H1 (cell line): ENCODE measurements around the gene PRMT1. TPM values are rescaled to one million over a fixed set of nuclear protein-coding genes. Genes with fewer than 3 reads are reported as not detected.

Source experiments
- CEBPB ChIP-seq: IDR thresholded peaks from 2 replicates; pipeline ENCODE4 v1.6.1; 2012; ENCODE audit warnings: low read depth, low read length
- CHD2 ChIP-seq: IDR thresholded peaks from 2 replicates; pipeline ENCODE4 v1.6.1; 2012; ENCODE audit warnings: low read length, improper control_type of control experiment
- EGR1 ChIP-seq: IDR thresholded peaks from 2 replicates; pipeline ENCODE4 v1.6.1; 2011; ENCODE audit warnings: low read depth, low read length, borderline replicate concordance
- EP300 ChIP-seq, 2 experiments: IDR thresholded peaks; 1 replicate in 1 of 2; 2 replicates in 1 of 2; pipeline ENCODE4 v1.6.1; 2011 to 2012; ENCODE audit warnings: low read depth in 2 of 2, low read length in 2 of 2, mild to moderate bottlenecking in 2 of 2, borderline replicate concordance in 1 of 2, inconsistent platforms in 1 of 2, moderate library complexity in 1 of 2
- HDAC2 ChIP-seq, 2 experiments: fragments of 300-600 bp in 1 of 2; sonication (generic) in 1 of 2; IDR thresholded peaks; 2 replicates each; pipeline ENCODE4 v1.6.1; 2011 to 2012; ENCODE audit warnings: low read depth in 2 of 2, low read length in 2 of 2, mild to moderate bottlenecking in 2 of 2, moderate library complexity in 2 of 2, borderline replicate concordance in 1 of 2, inconsistent platforms in 1 of 2
- KDM5A ChIP-seq: fragments of 200-600 bp; IDR thresholded peaks from 2 replicates; pipeline ENCODE4 v1.7.1; 2012; ENCODE audit warnings: mild to moderate bottlenecking, low read length, inconsistent platforms, mixed read lengths
- NANOG ChIP-seq: IDR thresholded peaks from 2 replicates; pipeline ENCODE4 v1.6.1; 2011; ENCODE audit warnings: low read length, low read depth, mild to moderate bottlenecking, inconsistent platforms; ENCODE audit not compliant: insufficient read depth, poor library complexity, severe bottlenecking
- POLR2A ChIP-seq, 2 experiments: IDR thresholded peaks; 1 replicate in 1 of 2; 2 replicates in 1 of 2; pipeline ENCODE4 v1.6.1; 2011; ENCODE audit warnings: low read depth in 2 of 2, low read length in 2 of 2, mild to moderate bottlenecking in 2 of 2; ENCODE audit errors: control extremely low read depth in 1 of 2
- POU5F1 ChIP-seq: IDR thresholded peaks from 2 replicates; pipeline ENCODE4 v1.6.1; 2011; ENCODE audit warnings: low read depth, mild to moderate bottlenecking, low read length, moderate library complexity
- RBBP5 ChIP-seq: IDR thresholded peaks from 2 replicates; pipeline ENCODE4 v1.7.1; 2012; ENCODE audit warnings: low read depth, mild to moderate bottlenecking, inconsistent platforms, low read length, moderate library complexity, borderline replicate concordance
- RXRA ChIP-seq: IDR thresholded peaks from 2 replicates; pipeline ENCODE4 v1.6.1; 2011; ENCODE audit warnings: low read depth, mild to moderate bottlenecking, low read length, moderate library complexity; ENCODE audit not compliant: insufficient read depth
- SIN3A ChIP-seq, 2 experiments: IDR thresholded peaks in 1 of 2; conservative IDR thresholded peaks in 1 of 2; 2 replicates each; pipeline ENCODE4 v1.6.1; 2011 to 2012; ENCODE audit warnings: low read length in 2 of 2, improper control_type of control experiment in 1 of 2, low read depth in 1 of 2, mild to moderate bottlenecking in 1 of 2
- SP1 ChIP-seq: IDR thresholded peaks from 2 replicates; pipeline ENCODE4 v1.6.1; 2011; ENCODE audit warnings: low read depth, low read length
- SP4 ChIP-seq: IDR thresholded peaks from 2 replicates; pipeline ENCODE4 v1.6.1; 2012; ENCODE audit warnings: low read length, inconsistent platforms
- SRF ChIP-seq: IDR thresholded peaks from 2 replicates; pipeline ENCODE4 v1.6.1; 2011; ENCODE audit warnings: mild to moderate bottlenecking, low read depth, low read length, moderate library complexity
- TAF1 ChIP-seq: IDR thresholded peaks from 2 replicates; pipeline ENCODE4 v1.6.1; 2011; ENCODE audit warnings: mild to moderate bottlenecking, low read depth, low read length
- TBP ChIP-seq: IDR thresholded peaks from 2 replicates; pipeline ENCODE4 v1.6.1; 2011; ENCODE audit warnings: low read depth, low read length, improper control_type of control experiment
- TEAD4 ChIP-seq: IDR thresholded peaks from 2 replicates; pipeline ENCODE4 v1.6.1; 2012; ENCODE audit warnings: low read depth, low read length, inconsistent platforms, mixed read lengths
- polyA plus RNA-seq, 7 experiments: library from polyadenylated mRNA; depleted of rRNA in 3 of 7; stranded (reverse) in 5 of 7; unstranded in 2 of 7; fragments of >200 nt in 5 of 7; fragments of 200-250 nt in 2 of 7; gene quantifications; 1 replicate in 5 of 7; 2 replicates in 1 of 7; 4 replicates in 1 of 7; pipeline versions ENCODE4 v1.2.1 to v1.2.3, GENCODE V29; 2011 to 2013; ENCODE audit warnings: missing spikeins in 2 of 7, mixed read lengths in 2 of 7
- total RNA-seq: library from RNA; stranded (reverse); fragmentation: NEBNext Ultra II Directional; extraction: Animal tissue kit (Norgen Biotek cat#: 25700); gene quantifications from 2 replicates; pipeline ENCODE4 v1.2.1, GENCODE V29; 2021
- TF ChIP-seq, protein P1 (sequence below): IDR thresholded peaks from 2 replicates; pipeline ENCODE4 v1.6.1; 2012; ENCODE audit warnings: inconsistent platforms
- TF ChIP-seq, protein P2 (sequence below): IDR thresholded peaks from 2 replicates; pipeline ENCODE4 v1.6.1; 2012; ENCODE audit warnings: inconsistent platforms

Gene PRMT1
- total and polyA plus RNA-seq, 2 of the 8 experiments (the other 6 are each of a cell fraction or from before 2014, with no cell fraction given): 561 to 1,215 TPM

DNA sequence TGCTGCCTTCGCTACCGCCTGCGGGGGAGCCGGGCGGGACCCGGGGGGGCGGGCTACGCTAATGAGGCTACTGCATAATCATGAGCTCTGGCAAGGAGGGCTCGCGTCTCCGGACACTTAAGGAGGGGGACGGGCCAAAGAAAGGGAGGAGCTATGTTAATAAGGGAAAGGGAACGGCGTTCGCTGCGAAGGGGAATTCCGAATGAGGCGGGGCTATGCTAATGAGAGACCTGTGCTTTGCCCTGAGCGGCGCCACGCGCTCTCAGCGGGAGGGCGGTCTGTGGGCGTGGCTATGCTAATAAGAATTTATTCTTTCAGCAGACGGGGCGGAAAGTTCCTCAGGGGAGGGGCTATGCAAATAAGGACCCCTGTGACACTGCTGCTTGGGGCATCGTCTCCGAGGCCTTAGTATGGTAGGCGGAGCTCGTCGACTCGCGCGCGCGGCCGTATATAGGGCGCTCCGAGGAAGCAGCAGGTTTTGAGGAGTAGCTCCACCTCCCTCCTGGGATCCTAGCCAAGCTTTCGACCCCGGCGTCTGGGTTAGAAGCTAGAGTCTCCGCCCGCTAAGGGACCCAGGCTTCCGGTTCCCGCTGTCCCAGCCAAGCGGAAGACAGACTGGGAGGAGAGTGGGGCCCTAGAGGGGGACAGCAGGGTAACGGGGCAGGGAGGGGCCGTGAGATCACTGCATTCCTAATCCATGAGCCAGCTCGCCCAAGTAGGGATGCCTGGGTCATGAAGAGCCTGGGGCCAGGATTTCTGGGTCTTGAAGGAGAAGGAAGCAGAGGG lies 36.8 kb upstream of the PRMT1 start, which contains the start of gene RRAS (continued):
- TF ChIP-seq, protein P1, sequence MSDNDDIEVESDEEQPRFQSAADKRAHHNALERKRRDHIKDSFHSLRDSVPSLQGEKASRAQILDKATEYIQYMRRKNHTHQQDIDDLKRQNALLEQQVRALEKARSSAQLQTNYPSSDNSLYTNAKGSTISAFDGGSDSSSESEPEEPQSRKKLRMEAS: peak; percentile 79
- peak in 1 of 2 experiments; percentile 63; a peak in 1 of 3 replicates for TF ChIP-seq POLR2A (IDR thresholded peaks at IDR 0.05; ENCODE audit: control extremely low read depth in 1 of 2, low read depth in 2 of 2, low read length in 2 of 2)
- no peak for TF ChIP-seq CHD2
- TF ChIP-seq SP1: peak; percentile 76
- peak; percentile 94 for TF ChIP-seq RBBP5
- TF ChIP-seq CEBPB: no peak
- TF ChIP-seq HDAC2 (IDR thresholded peaks at IDR 0.05; ENCODE audit: borderline replicate concordance in 1 of 2, low read depth in 2 of 2, low read length in 2 of 2): peak in 1 of 2 experiments; percentile 79; a peak in 1 of 4 replicates
- 0 out of 2 replicates have a peak, but pooled peaks have one; percentile 4 for TF ChIP-seq RXRA
- peak; percentile 24; the same call in 1 of the 2 replicates for TF ChIP-seq SRF
- TF ChIP-seq POU5F1: no peak
- TF ChIP-seq SIN3A (conservative IDR thresholded peaks at IDR 0.05 in 1 of 2, IDR thresholded peaks at IDR 0.05 in 1 of 2; ENCODE audit: low read depth in 1 of 2, low read length in 2 of 2): peak in 1 of 2 experiments; percentile 48; a peak in 1 of 4 replicates
- no peak for TF ChIP-seq EGR1
- TF ChIP-seq, protein P2, sequence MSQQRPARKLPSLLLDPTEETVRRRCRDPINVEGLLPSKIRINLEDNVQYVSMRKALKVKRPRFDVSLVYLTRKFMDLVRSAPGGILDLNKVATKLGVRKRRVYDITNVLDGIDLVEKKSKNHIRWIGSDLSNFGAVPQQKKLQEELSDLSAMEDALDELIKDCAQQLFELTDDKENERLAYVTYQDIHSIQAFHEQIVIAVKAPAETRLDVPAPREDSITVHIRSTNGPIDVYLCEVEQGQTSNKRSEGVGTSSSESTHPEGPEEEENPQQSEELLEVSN: 0 out of 2 replicates have a peak, but pooled peaks have one; percentile 17
- peak in 1 of 2 experiments; percentile 64; a peak in 2 of 3 replicates for TF ChIP-seq EP300 (IDR thresholded peaks at IDR 0.05; ENCODE audit: borderline replicate concordance in 1 of 2, low read depth in 2 of 2, low read length in 2 of 2)
- peak; percentile 97 for TF ChIP-seq NANOG
- peak; percentile 71 for TF ChIP-seq TAF1
- TF ChIP-seq KDM5A: no peak
- TF ChIP-seq SP4: peak; percentile 88
- TF ChIP-seq TBP: no peak; the same call in 1 of the 2 replicates
- TF ChIP-seq TEAD4: peak; percentile 58; the same call in 1 of the 2 replicates
